ENCODE results near the gene APBA2. TPM values are rescaled to one million over a fixed set of nuclear protein-coding genes. Genes with fewer than 3 reads are reported as not detected.

Gene APBA2
- total RNA-seq, 2 experiments from 2014 or later: 30.8 to 32.0 TPM

DNA sequence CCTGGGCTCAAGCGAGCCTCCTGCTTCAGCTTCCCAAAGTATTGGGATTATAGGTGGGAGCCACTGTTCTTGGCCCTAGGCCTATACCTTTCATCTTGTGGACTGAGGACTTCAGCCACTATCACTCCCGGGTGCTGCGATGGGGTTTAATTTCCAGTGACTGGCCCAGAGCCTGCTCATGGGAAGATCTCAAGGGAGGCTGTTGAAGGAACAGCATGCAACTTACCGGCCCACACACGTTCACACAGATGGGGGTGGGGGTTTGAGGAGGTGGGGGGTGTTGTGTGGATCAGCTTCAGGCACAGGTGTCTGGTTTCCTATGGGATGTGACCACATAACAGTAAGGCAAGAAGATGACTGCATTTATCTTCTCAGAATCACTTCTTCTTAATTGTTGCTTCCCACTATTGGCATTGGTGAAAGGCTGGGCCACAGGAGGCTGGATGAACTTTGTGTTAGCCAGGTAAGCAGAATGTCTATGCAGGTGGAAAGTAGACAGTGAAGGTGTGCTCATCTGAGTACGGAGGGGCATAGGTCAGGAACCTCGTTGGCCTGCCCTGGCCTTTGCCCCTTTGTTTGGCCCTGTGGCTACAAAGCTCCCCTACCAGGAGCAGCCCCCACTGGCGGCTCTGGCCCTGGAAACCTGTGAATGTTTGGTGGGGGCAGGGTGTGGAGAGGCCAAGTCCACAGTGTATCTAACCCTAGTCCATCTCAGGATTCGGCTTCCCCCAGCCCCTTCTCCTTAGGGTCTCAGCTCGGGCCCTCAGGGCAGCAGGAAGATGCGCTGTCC is 1.4 kb upstream of the APBA2 start:
- ATAC-seq: no peak
- intact Hi-C loops (cut with micrococcal nuclease): loop anchor here (5.0 to 10.0 kb wide), 2 partner anchors 50 to 93 kb away; no protein-coding TSS in a partner anchor
- Mint-ChIP-seq H3K9me3 (no peaks in the 10 kb centered on the region), H3K27me3 (no peaks in the 10 kb centered on the region), H3K4me1 (ENCODE audit: low read depth) (peaks cover 24% of the 10 kb centered on the region), H3K36me3 (ENCODE audit: low read depth) (no peaks in the 10 kb centered on the region), H3K4me3 (peak overlapping the region; percentile 84), H3K27ac (peak overlapping the region; percentile 63)
- POLR2A ChIA-PET: interaction anchor here (0.7 to 1.4 kb wide), 3 partner anchors 9 to 21 kb away, joined by 3 to 4 read pairs (median 3); no protein-coding TSS in a partner anchor
- CTCF ChIA-PET: interaction anchor here (0.7 to 2.0 kb wide), 5 partner anchors 10 to 156 kb away, joined by 3 to 6 read pairs (median 4); no protein-coding TSS in a partner anchor
- DNase-seq: no peak
- no peak for TF ChIP-seq CTCF (IDR thresholded peaks at IDR 0.05)

DNA sequence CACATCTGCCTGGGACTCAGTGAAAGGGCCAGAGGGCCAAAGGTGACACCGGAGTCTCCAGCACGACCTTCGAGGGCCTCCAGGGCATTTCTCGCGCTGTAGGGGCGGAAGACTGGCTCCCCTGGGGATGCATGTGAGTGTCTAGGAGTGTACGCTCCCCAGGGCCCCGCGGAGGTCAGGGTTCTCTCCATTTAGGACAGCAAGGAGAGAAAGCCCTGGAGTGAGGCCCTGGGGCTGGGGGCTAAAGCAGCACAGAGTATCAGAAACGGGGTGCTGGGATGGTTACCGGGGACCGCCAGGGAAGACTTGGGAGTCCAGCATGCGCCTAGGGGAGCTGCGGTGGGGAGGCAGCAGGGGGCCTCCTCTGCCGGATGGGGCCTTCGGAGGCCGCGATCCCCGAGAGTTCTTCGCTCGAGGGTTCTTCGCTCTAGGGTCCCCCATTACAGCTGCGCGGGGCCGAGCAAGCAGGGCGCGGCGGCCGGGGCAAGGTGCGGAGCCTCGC is 595 bp upstream of the APBA2 start:
- CTCF ChIA-PET: interaction anchor here (1.4 to 3.3 kb wide), 4 partner anchors 12 to 157 kb away, joined by 3 to 16 read pairs (median 4); no protein-coding TSS in a partner anchor
- H3K27me3 Mint-ChIP-seq: no peaks in the 10 kb centered on the region
- H3K36me3 Mint-ChIP-seq (ENCODE audit: low read depth): no peaks in the 10 kb centered on the region
- peaks cover 33% of the 10 kb centered on the region for H3K4me1 Mint-ChIP-seq (ENCODE audit: low read depth)
- intact Hi-C loops (cut with micrococcal nuclease): loop anchor here (10.0 kb wide), 1 partner anchor 50 kb away; no protein-coding TSS in a partner anchor
- POLR2A ChIA-PET: interaction anchor here (1.0 to 1.5 kb wide), 4 partner anchors 14 to 204 kb away, joined by 3 to 5 read pairs (median 4); no protein-coding TSS in a partner anchor
- DNase-seq: no peak
- H3K27ac Mint-ChIP-seq: peak overlapping the region; percentile 63
- peak; percentile 23 for TF ChIP-seq CTCF (IDR thresholded peaks at IDR 0.05)
- peak overlapping the region; percentile 84 for H3K4me3 Mint-ChIP-seq
- peak; percentile 28 for ATAC-seq
- H3K9me3 Mint-ChIP-seq: no peaks in the 10 kb centered on the region

GRCh38 chr15:28886431-28887338 is 911 bp downstream of the APBA2 start:
- H3K9me3 Mint-ChIP-seq: no peaks in the 10 kb centered on the region
- no peak for DNase-seq
- peak overlapping the region; percentile 84 for H3K4me3 Mint-ChIP-seq
- peaks cover 48% of the 10 kb centered on the region for H3K4me1 Mint-ChIP-seq (ENCODE audit: low read depth)
- H3K36me3 Mint-ChIP-seq (ENCODE audit: low read depth): no peaks in the 10 kb centered on the region
- peak overlapping the region; percentile 79 for H3K27ac Mint-ChIP-seq
- CTCF ChIA-PET: interaction anchor here (1.2 to 3.3 kb wide), 8 partner anchors 14 to 204 kb away, joined by 3 to 16 read pairs (median 4); no protein-coding TSS in a partner anchor
- POLR2A ChIA-PET: interaction anchor here (0.6 to 1.5 kb wide), 3 partner anchors 11 to 43 kb away, joined by 3 to 4 read pairs (median 3); no protein-coding TSS in a partner anchor
- no peaks in the 10 kb centered on the region for H3K27me3 Mint-ChIP-seq
- TF ChIP-seq CTCF (IDR thresholded peaks at IDR 0.05): no peak
- no peak for ATAC-seq
- intact Hi-C loops (cut with micrococcal nuclease): loop anchor here (10.0 kb wide), 1 partner anchor 52 kb away; no protein-coding TSS in a partner anchor

GRCh38 chr15:28887339-28888174 is 1.8 kb downstream of the APBA2 start:
- Mint-ChIP-seq H3K4me1 (ENCODE audit: low read depth) (peaks cover 53% of the 10 kb centered on the region), H3K36me3 (ENCODE audit: low read depth) (no peaks in the 10 kb centered on the region), H3K9me3 (no peaks in the 10 kb centered on the region), H3K27ac (peak overlapping the region; percentile 79), H3K27me3 (no peaks in the 10 kb centered on the region), H3K4me3 (peak overlapping the region; percentile 84)
- ATAC-seq (no peak), DNase-seq (no peak)
- no peak for TF ChIP-seq CTCF (IDR thresholded peaks at IDR 0.05)
- POLR2A ChIA-PET: interaction anchor here (1.4 kb wide), 1 partner anchor 17 kb away, joined by 3 read pairs; no protein-coding TSS in a partner anchor
- intact Hi-C loops (cut with micrococcal nuclease): loop anchor here (10.0 kb wide), 1 partner anchor 53 kb away; no protein-coding TSS in a partner anchor
- CTCF ChIA-PET: interaction anchor here (1.2 to 3.3 kb wide), 5 partner anchors 15 to 203 kb away, joined by 3 to 16 read pairs (median 4); no protein-coding TSS in a partner anchor
